WTC11 (cell line): ENCODE results near the gene FMNL1. TPM values are rescaled to one million over a fixed set of nuclear protein-coding genes. Genes with fewer than 3 reads are reported as not detected.

Experiments used
- ATAC-seq: fragments of 200-7000 bp; cut with Tn5 transposase; 2 replicates; pipeline ENCODE4 v1.10.0; 2021; ENCODE audit warnings: mild to moderate bottlenecking, moderate library complexity
- CTCF ChIA-PET: fragments of 300-600 bp; sonication (Branson Sonifier 250); formaldehyde crosslinking; loops from one replicate; lab custom pipeline; 2021; ENCODE audit warnings: antibody characterized with exemption; lab: Charles Lee
- POLR2A ChIA-PET: fragments of 350-600 bp; sonication (Branson Sonifier 250); formaldehyde crosslinking; loops from one replicate; lab custom pipeline; 2021; ENCODE audit warnings: antibody characterized with exemption; lab: Charles Lee
- DNase-seq: peaks from one replicate; pipeline ENCODE4 v3.0.0; 2021; ENCODE audit warnings: low spot score
- H3K27ac Mint-ChIP-seq: 2 replicates; pipeline ENCODE4 v1.8.0; 2021; ENCODE audit warnings: mixed read lengths
- H3K27me3 Mint-ChIP-seq: 2 replicates; pipeline ENCODE4 v1.8.0; 2021; ENCODE audit warnings: low read depth, mild to moderate bottlenecking, moderate library complexity, mixed read lengths
- H3K36me3 Mint-ChIP-seq: 2 replicates; pipeline ENCODE4 v1.8.0; 2021; ENCODE audit warnings: mixed read lengths
- H3K4me1 Mint-ChIP-seq: 2 replicates; pipeline ENCODE4 v1.8.0; 2022; ENCODE audit warnings: mixed read lengths
- H3K4me3 Mint-ChIP-seq: 2 replicates; pipeline ENCODE4 v1.8.0; 2021; ENCODE audit warnings: mild to moderate bottlenecking, moderate library complexity, mixed read lengths
- H3K9me3 Mint-ChIP-seq: 2 replicates; pipeline ENCODE4 v1.8.0; 2021; ENCODE audit warnings: mixed read lengths
- AR ChIP-seq: fragments of 250-450 bp; sonication (Bioruptor Pico); IDR thresholded peaks from 2 replicates; pipeline ENCODE4 v1.9.0; 2021; ENCODE audit warnings: mild to moderate bottlenecking
- ATF3 ChIP-seq: sonication (generic); formaldehyde crosslinking; conservative IDR thresholded peaks from 2 replicates; pipeline ENCODE4 v1.8.1; 2022; ENCODE audit warnings: mild to moderate bottlenecking, missing genetic modification reagents
- CREM ChIP-seq: sonication (generic); formaldehyde crosslinking; IDR thresholded peaks from 2 replicates; pipeline ENCODE4 v1.8.1; 2022; ENCODE audit warnings: mild to moderate bottlenecking, missing genetic modification reagents, moderate library complexity
- E2F5 ChIP-seq: sonication (generic); formaldehyde crosslinking; IDR thresholded peaks from 2 replicates; pipeline ENCODE4 v1.8.1; 2022; ENCODE audit warnings: mild to moderate bottlenecking, moderate library complexity, missing genetic modification reagents
- ESRRA ChIP-seq: sonication (generic); formaldehyde crosslinking; IDR thresholded peaks from 2 replicates; pipeline ENCODE4 v1.8.1; 2022; ENCODE audit warnings: mild to moderate bottlenecking, missing genetic modification reagents, borderline replicate concordance
- IRF2 ChIP-seq: sonication (generic); formaldehyde crosslinking; IDR thresholded peaks from 2 replicates; pipeline ENCODE4 v1.8.0; 2022; ENCODE audit warnings: low read depth, missing genetic modification reagents, borderline replicate concordance
- MXD4 ChIP-seq: fragments of 250-450 bp; sonication (Bioruptor Pico); IDR thresholded peaks from 2 replicates; pipeline ENCODE4 v1.8.0; 2021; ENCODE audit warnings: mild to moderate bottlenecking, moderate library complexity, borderline replicate concordance
- NFE2L1 ChIP-seq: sonication (generic); formaldehyde crosslinking; IDR thresholded peaks from 2 replicates; pipeline ENCODE4 v1.8.1; 2023; ENCODE audit warnings: missing genetic modification reagents
- NFYB ChIP-seq: sonication (generic); formaldehyde crosslinking; conservative IDR thresholded peaks from 2 replicates; pipeline ENCODE4 v1.8.0; 2022; ENCODE audit warnings: low read depth, missing genetic modification reagents
- NR1H2 ChIP-seq: sonication (generic); formaldehyde crosslinking; IDR thresholded peaks from 2 replicates; pipeline ENCODE4 v1.9.0; 2021; ENCODE audit warnings: mild to moderate bottlenecking, moderate library complexity, missing genetic modification reagents
- STAT6 ChIP-seq: sonication (generic); formaldehyde crosslinking; conservative IDR thresholded peaks from 2 replicates; pipeline ENCODE4 v1.8.1; 2023; ENCODE audit warnings: mild to moderate bottlenecking, low read depth, missing genetic modification reagents, moderate library complexity
- USF1 ChIP-seq: sonication (generic); formaldehyde crosslinking; IDR thresholded peaks from 2 replicates; pipeline ENCODE4 v1.8.0; 2022; ENCODE audit warnings: mild to moderate bottlenecking, missing genetic modification reagents
- ZNF263 ChIP-seq: sonication (generic); formaldehyde crosslinking; IDR thresholded peaks from 2 replicates; pipeline ENCODE4 v1.8.1; 2022; ENCODE audit warnings: low read depth, mild to moderate bottlenecking, moderate library complexity, missing genetic modification reagents
- total RNA-seq: library from RNA; stranded (reverse); gene quantifications from 3 replicates; pipeline ENCODE4 v1.2.3, GENCODE V29; 2021

The FMNL1 gene
- total RNA-seq, 1 experiment from 2014 or later = 5.3 TPM

GRCh38 chr17:45266372-45266926 lies 44.8 kb downstream of the FMNL1 start:
- no peaks in the 10 kb centered on the region for H3K9me3 Mint-ChIP-seq
- H3K4me1 Mint-ChIP-seq = peaks cover 6% of the 10 kb centered on the region; the same call in 1 of the 2 replicates
- peaks cover 11% of the 10 kb centered on the region; the same call in 1 of the 2 replicates for H3K36me3 Mint-ChIP-seq
- no peak overlapping the region for H3K27ac Mint-ChIP-seq
- no peak for TF ChIP-seq CREM (CRISPR knock-in tag)
- H3K4me3 Mint-ChIP-seq = no peak overlapping the region
- ChIA-PET CTCF (interaction anchor here (1.2 to 4.1 kb wide), 11 partner anchors 9 to 162 kb away, joined by 3 to 17 read pairs (median 5); partner anchors contain the start of gene ACBD4), POLR2A (no interaction called here)
- DNase-seq (no peak), ATAC-seq (no peak)
- H3K27me3 Mint-ChIP-seq = peaks cover 1% of the 10 kb centered on the region

- H3K4me1 Mint-ChIP-seq = peaks cover 5% of the 10 kb centered on the region; the same call in 1 of the 2 replicates
- no peak overlapping the region for H3K27ac Mint-ChIP-seq
- no peak for DNase-seq
- no peak for ATAC-seq
- CTCF ChIA-PET = interaction anchor here (1.0 to 4.1 kb wide), 7 partner anchors 9 to 132 kb away, joined by 4 to 17 read pairs (median 9); partner anchors contain the start of gene ACBD4
- H3K9me3 Mint-ChIP-seq = no peaks in the 10 kb centered on the region
- POLR2A ChIA-PET = no interaction called here
- H3K36me3 Mint-ChIP-seq = peaks cover 11% of the 10 kb centered on the region; the same call in 1 of the 2 replicates
- no peaks in the 10 kb centered on the region for H3K27me3 Mint-ChIP-seq
- TF ChIP-seq CREM (CRISPR knock-in tag) (no peak), NFYB (CRISPR knock-in tag) (no peak), ESRRA (CRISPR knock-in tag) (no peak), MXD4 (CRISPR knock-in tag) (no peak), STAT6 (CRISPR knock-in tag) (no peak), NFE2L1 (CRISPR knock-in tag) (no peak), E2F5 (CRISPR knock-in tag) (no peak), IRF2 (CRISPR knock-in tag) (no peak), AR (CRISPR knock-in tag) (no peak), USF1 (CRISPR knock-in tag) (no peak), ATF3 (CRISPR knock-in tag) (no peak), ZNF263 (CRISPR knock-in tag) (no peak), NR1H2 (no peak)
- no peak overlapping the region for H3K4me3 Mint-ChIP-seq
These were observed 45.9 kb downstream of the FMNL1 start for GRCh38 chr17:45267436-45268055.
